GM12865 (cell line): ENCODE measurements around the gene PCK2.

ENCODE experiments used
- DNase-seq: peaks from one replicate; pipeline ENCODE4 v3.0.0; 2010; ENCODE audit warnings: low read depth
- H3K4me3 ChIP-seq: 2 replicates; pipeline ENCODE4 v1.5.1; 2011; ENCODE audit warnings: mild to moderate bottlenecking, low read depth, low read length, control low read depth
- TF ChIP-seq, protein P1 (sequence below): IDR thresholded peaks from 2 replicates; pipeline ENCODE4 v1.5.1; 2011; ENCODE audit warnings: low read length, control low read depth, low read depth, inconsistent platforms; ENCODE audit not compliant: insufficient read depth; ENCODE audit errors: missing control alignments

Gene PCK2

DNA sequence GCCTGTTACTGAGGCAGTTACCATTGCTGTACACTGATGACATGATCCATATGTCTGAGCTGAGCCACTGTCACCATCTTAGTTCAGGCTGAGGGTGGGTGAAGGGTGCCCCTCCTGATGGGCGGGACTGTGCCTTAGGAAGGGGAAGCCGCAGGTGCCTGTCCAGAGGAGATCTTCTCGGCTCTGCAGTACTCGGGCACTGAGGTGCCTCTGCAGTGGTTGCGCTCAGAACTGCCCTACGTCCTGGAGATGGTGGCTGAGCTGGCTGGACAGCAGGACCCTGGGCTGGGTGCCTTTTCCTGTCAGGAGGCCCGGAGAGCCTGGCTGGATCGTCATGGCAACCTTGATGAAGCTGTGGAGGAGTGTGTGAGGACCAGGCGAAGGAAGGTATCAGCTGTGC lies 56.9 kb downstream of the PCK2 start:
- no peak for DNase-seq
- TF ChIP-seq, protein P1, sequence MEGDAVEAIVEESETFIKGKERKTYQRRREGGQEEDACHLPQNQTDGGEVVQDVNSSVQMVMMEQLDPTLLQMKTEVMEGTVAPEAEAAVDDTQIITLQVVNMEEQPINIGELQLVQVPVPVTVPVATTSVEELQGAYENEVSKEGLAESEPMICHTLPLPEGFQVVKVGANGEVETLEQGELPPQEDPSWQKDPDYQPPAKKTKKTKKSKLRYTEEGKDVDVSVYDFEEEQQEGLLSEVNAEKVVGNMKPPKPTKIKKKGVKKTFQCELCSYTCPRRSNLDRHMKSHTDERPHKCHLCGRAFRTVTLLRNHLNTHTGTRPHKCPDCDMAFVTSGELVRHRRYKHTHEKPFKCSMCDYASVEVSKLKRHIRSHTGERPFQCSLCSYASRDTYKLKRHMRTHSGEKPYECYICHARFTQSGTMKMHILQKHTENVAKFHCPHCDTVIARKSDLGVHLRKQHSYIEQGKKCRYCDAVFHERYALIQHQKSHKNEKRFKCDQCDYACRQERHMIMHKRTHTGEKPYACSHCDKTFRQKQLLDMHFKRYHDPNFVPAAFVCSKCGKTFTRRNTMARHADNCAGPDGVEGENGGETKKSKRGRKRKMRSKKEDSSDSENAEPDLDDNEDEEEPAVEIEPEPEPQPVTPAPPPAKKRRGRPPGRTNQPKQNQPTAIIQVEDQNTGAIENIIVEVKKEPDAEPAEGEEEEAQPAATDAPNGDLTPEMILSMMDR: no peak
- no peak overlapping the region for H3K4me3 ChIP-seq

DNA sequence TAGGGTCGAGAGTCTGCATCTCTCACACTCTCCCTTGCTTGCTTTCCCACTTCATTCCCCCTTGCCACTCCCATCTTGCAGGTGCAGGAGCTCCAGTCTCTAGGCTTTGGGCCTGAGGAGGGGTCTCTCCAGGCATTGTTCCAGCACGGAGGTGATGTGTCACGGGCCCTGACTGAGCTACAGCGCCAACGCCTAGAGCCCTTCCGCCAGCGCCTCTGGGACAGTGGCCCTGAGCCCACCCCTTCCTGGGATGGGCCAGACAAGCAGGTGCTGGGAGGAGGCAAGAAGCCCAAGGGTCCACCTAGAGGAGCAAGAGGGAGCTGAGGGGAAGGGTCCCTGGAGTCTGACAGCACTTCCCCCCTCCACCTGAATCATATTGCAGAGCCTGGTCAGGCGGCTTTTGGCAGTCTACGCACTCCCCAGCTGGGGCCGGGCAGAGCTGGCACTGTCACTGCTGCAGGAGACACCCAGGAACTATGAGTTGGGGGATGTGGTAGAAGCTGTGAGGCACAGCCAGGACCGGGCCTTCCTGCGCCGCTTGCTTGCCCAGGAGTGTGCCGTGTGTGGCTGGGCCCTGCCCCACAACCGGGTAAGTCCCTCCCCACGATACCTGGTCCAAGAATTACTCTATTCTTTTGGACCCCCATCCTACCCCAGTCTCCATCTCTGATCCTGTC lies 57.4 kb downstream of the PCK2 start:
- TF ChIP-seq, protein P1: no peak
- no peak for DNase-seq
- H3K4me3 ChIP-seq: no peak overlapping the region
